H1 (cell line): ENCODE data around the gene ELL. TPM values are rescaled to one million over a fixed set of nuclear protein-coding genes. Genes with fewer than 3 reads are reported as not detected.

ENCODE experiments used
- EZH2 ChIP-seq: fragments of 200-600 bp; sonication (generic); IDR thresholded peaks from 2 replicates; pipeline ENCODE4 v1.7.1; 2012; ENCODE audit warnings: low read depth, mild to moderate bottlenecking, moderate library complexity, low read length, inconsistent platforms; ENCODE audit not compliant: severe bottlenecking
- polyA plus RNA-seq, 7 experiments: library from polyadenylated mRNA; depleted of rRNA in 3 of 7; stranded (reverse) in 5 of 7; unstranded in 2 of 7; fragments of >200 nt in 5 of 7; fragments of 200-250 nt in 2 of 7; gene quantifications; 1 replicate in 5 of 7; 2 replicates in 1 of 7; 4 replicates in 1 of 7; pipeline versions ENCODE4 v1.2.1 to v1.2.3, GENCODE V29; 2011 to 2013; ENCODE audit warnings: missing spikeins in 2 of 7, mixed read lengths in 2 of 7
- total RNA-seq: library from RNA; stranded (reverse); fragmentation: NEBNext Ultra II Directional; extraction: Animal tissue kit (Norgen Biotek cat#: 25700); gene quantifications from 2 replicates; pipeline ENCODE4 v1.2.1, GENCODE V29; 2021

The ELL gene
- total and polyA plus RNA-seq, 2 of the 8 experiments (the other 6 are each of a cell fraction or from before 2014, with no cell fraction given): 5.2 to 10.5 TPM

DNA sequence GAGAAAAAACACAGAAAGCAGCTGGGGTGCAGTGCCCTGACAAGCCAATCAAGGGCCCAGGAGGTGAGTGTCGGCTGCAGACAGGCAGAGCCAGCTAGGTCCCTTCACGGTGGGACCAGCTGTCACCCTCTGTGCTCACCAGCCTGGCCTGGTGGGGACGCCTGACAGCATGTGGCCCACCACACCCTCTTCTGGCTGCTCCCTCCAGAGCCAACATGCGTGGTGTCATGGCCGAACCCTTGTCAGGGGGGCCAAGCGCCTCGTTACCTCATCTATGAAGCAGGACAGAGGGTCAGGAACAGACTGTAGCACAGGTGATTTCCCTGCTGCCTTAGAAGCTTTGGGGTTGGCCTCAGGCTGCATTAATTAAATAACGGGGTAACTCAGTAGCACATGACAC is 43.9 kb downstream of the ELL start (continued):
- no peak for TF ChIP-seq EZH2
